ENCODE measurements around the gene OVOL2.

DNA sequence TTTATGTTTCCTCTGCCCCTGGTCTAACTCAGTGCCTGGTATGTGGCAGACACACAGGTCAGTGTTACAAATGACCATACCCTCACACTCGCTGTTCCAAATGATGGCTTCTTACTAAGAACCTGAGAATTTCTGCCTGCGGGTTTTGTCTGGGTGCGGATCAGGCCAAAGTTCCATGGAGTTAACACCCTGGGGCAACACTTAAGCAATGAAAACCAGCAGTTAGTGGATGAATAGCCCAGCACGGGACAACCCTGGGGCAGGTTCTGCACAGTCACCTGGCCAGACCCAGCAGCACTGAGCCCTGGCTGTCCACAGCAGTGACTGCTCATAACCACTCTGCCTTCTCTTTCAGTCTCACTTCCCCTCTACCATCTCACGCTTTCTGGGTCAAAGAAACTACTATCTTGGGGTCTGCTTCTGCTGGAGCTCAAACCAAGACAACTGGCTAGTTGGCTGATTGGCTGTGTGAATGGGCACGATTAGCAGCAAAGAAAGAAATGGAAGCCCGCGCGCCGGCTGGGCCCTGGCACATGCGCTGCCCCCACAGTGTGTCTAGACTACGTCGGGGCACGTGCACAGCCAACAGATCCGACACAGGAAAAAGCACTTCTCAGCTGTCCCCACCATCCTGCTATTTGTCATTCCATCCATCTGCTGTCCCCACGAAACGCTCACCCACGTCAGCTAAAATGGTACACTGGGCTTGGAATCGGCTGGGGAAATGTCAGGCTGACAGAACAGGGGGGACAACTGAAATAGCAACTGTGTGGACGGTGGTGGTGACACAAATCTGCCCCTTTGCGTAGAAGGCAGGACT, 52.3 kb downstream of the OVOL2 start:
- TF ChIP-seq ZNF274 (IDR thresholded peaks at IDR 0.05; ENCODE audit: low read depth, low read length) (no peak), YY1 (IDR thresholded peaks at IDR 0.05; ENCODE audit: insufficient read depth, insufficient read length) (no peak)

Data from NT2/D1 (cell line).